PFSK-1 (cell line): Measurements from ENCODE around the gene LYPD8.

Source experiments
- POLR2AphosphoS5 ChIP-seq: IDR thresholded peaks from 2 replicates; pipeline ENCODE4 v1.6.1; 2012; ENCODE audit warnings: low read depth, mild to moderate bottlenecking, control low read depth, low read length, moderate library complexity
- SIN3A ChIP-seq: IDR thresholded peaks from 2 replicates; pipeline ENCODE4 v1.6.1; 2012; ENCODE audit warnings: mild to moderate bottlenecking, low read length, moderate library complexity, borderline replicate concordance; ENCODE audit not compliant: insufficient read depth
- TAF1 ChIP-seq: IDR thresholded peaks from 2 replicates; pipeline ENCODE4 v1.6.1; 2012; ENCODE audit warnings: low read length, control low read depth, borderline replicate concordance; ENCODE audit not compliant: insufficient read depth
- TF ChIP-seq, protein P1 (sequence below), 2 experiments: IDR thresholded peaks; 2 replicates each; pipeline versions ENCODE4 v1.6.1 to v1.8.0; 2011 to 2012; ENCODE audit warnings: low read depth in 2 of 2, low read length in 2 of 2, control low read depth in 1 of 2, inconsistent platforms in 1 of 2, mild to moderate bottlenecking in 1 of 2, moderate library complexity in 1 of 2; ENCODE audit not compliant: insufficient read depth in 1 of 2

- TF ChIP-seq POLR2AphosphoS5, result no peak
- TF ChIP-seq, protein P1, sequence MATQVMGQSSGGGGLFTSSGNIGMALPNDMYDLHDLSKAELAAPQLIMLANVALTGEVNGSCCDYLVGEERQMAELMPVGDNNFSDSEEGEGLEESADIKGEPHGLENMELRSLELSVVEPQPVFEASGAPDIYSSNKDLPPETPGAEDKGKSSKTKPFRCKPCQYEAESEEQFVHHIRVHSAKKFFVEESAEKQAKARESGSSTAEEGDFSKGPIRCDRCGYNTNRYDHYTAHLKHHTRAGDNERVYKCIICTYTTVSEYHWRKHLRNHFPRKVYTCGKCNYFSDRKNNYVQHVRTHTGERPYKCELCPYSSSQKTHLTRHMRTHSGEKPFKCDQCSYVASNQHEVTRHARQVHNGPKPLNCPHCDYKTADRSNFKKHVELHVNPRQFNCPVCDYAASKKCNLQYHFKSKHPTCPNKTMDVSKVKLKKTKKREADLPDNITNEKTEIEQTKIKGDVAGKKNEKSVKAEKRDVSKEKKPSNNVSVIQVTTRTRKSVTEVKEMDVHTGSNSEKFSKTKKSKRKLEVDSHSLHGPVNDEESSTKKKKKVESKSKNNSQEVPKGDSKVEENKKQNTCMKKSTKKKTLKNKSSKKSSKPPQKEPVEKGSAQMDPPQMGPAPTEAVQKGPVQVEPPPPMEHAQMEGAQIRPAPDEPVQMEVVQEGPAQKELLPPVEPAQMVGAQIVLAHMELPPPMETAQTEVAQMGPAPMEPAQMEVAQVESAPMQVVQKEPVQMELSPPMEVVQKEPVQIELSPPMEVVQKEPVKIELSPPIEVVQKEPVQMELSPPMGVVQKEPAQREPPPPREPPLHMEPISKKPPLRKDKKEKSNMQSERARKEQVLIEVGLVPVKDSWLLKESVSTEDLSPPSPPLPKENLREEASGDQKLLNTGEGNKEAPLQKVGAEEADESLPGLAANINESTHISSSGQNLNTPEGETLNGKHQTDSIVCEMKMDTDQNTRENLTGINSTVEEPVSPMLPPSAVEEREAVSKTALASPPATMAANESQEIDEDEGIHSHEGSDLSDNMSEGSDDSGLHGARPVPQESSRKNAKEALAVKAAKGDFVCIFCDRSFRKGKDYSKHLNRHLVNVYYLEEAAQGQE (IDR thresholded peaks at IDR 0.05; ENCODE audit: insufficient read depth in 1 of 2, low read depth in 2 of 2, low read length in 2 of 2), result no peak
- no peak for TF ChIP-seq SIN3A
- no peak for TF ChIP-seq TAF1
These were observed 15.9 kb downstream of the LYPD8 start for GRCh38 chr1:248739572-248740205.
